Neural progenitor cell (in vitro differentiated cells): ENCODE results near the gene C1QTNF1. TPM values are rescaled to one million over a fixed set of nuclear protein-coding genes. Genes with fewer than 3 reads are reported as not detected.
A peak's percentile ranks its signal among the peaks of the same experiment; 100 is the strongest.
"Not testable (repeated sequence)": the region's sequence is repeated elsewhere in the genome, so short reads cannot be mapped to it uniquely, and the experiment has no call there.

ENCODE experiments used
- DNase-seq: peaks from one replicate; pipeline ENCODE4 v3.0.0-alpha.2; 2016; ENCODE audit warnings: low spot score
- H2AFZ ChIP-seq: fragments of 200-600 bp; sonication (generic); replicated peaks from 2 replicates; pipeline ENCODE4 v1.6.1; 2016; ENCODE audit warnings: antibody characterized with exemption
- H3F3A ChIP-seq: fragments of 200-600 bp; sonication (generic); 2 replicates; pipeline ENCODE4 v1.6.1; 2016; ENCODE audit warnings: antibody characterized with exemption, low read depth
- H3K27ac ChIP-seq: fragments of 200-600 bp; sonication (generic); 2 replicates; pipeline ENCODE4 v1.5.1; 2016; ENCODE audit warnings: mild to moderate bottlenecking
- H3K27me3 ChIP-seq: fragments of 200-600 bp; sonication (generic); 2 replicates; pipeline ENCODE4 v1.6.1; 2016; ENCODE audit warnings: mild to moderate bottlenecking, moderate library complexity
- H3K36me3 ChIP-seq: fragments of 200-600 bp; sonication (generic); 2 replicates; pipeline ENCODE4 v1.5.1; 2016
- H3K4me1 ChIP-seq: fragments of 200-600 bp; sonication (generic); 2 replicates; pipeline ENCODE4 v1.6.1; 2016; ENCODE audit warnings: mixed run types
- H3K4me2 ChIP-seq: fragments of 200-600 bp; sonication (generic); 2 replicates; pipeline ENCODE4 v1.6.1; 2016
- H3K4me3 ChIP-seq: fragments of 200-600 bp; sonication (generic); 2 replicates; pipeline ENCODE4 v1.5.1; 2016
- H3K79me2 ChIP-seq: fragments of 200-600 bp; sonication (generic); 2 replicates; pipeline ENCODE4 v1.6.1; 2016; ENCODE audit warnings: low read depth
- H3K9ac ChIP-seq: fragments of 200-600 bp; sonication (generic); 2 replicates; pipeline ENCODE4 v1.6.1; 2016
- H3K9me3 ChIP-seq: fragments of 200-600 bp; sonication (generic); 2 replicates; pipeline ENCODE4 v1.5.1; 2016; ENCODE audit warnings: low read depth
- H4K20me1 ChIP-seq: fragments of 200-600 bp; sonication (generic); 2 replicates; pipeline ENCODE4 v1.6.1; 2016; ENCODE audit warnings: low read depth
- H3K27ac Mint-ChIP-seq: 3 replicates; pipeline ENCODE4 v1.8.0; 2021; ENCODE audit warnings: mixed read lengths
- H3K27me3 Mint-ChIP-seq: 2 replicates; pipeline ENCODE4 v1.8.0; 2022; ENCODE audit warnings: low read depth, mild to moderate bottlenecking, inconsistent platforms, moderate library complexity, mixed read lengths; ENCODE audit not compliant: insufficient read depth
- H3K36me3 Mint-ChIP-seq: 3 replicates; pipeline ENCODE4 v1.8.0; 2021; ENCODE audit warnings: mixed read lengths
- H3K4me1 Mint-ChIP-seq: 3 replicates; pipeline ENCODE4 v1.8.0; 2021; ENCODE audit warnings: mixed read lengths
- H3K4me3 Mint-ChIP-seq: 3 replicates; pipeline ENCODE4 v1.8.0; 2021; ENCODE audit warnings: mild to moderate bottlenecking, moderate library complexity, mixed read lengths
- H3K9me3 Mint-ChIP-seq: 3 replicates; pipeline ENCODE4 v1.8.0; 2020; ENCODE audit warnings: mixed read lengths
- EZH2 ChIP-seq: fragments of 200-600 bp; sonication (generic); IDR thresholded peaks from 2 replicates; pipeline ENCODE4 v1.6.1; 2017; ENCODE audit warnings: antibody characterized with exemption, mild to moderate bottlenecking, moderate library complexity
- EZH2phosphoT487 ChIP-seq: fragments of 200-600 bp; sonication (generic); IDR thresholded peaks from 2 replicates; pipeline ENCODE4 v1.6.1; 2017; ENCODE audit warnings: antibody characterized with exemption
- total RNA-seq: library from RNA; depleted of rRNA; stranded (reverse); fragments of >200 nt; gene quantifications from 2 replicates; pipeline ENCODE4 v1.2.3, GENCODE V29; 2015; ENCODE audit warnings: low replicate concordance
- TF ChIP-seq, protein P1 (sequence below): fragments of 200-600 bp; sonication (generic); IDR thresholded peaks from 2 replicates; pipeline ENCODE4 v1.5.1; 2017; ENCODE audit warnings: antibody characterized with exemption, mild to moderate bottlenecking

The C1QTNF1 gene
- total RNA-seq, 1 donor from 2014 or later, result 1.4 TPM

DNA sequence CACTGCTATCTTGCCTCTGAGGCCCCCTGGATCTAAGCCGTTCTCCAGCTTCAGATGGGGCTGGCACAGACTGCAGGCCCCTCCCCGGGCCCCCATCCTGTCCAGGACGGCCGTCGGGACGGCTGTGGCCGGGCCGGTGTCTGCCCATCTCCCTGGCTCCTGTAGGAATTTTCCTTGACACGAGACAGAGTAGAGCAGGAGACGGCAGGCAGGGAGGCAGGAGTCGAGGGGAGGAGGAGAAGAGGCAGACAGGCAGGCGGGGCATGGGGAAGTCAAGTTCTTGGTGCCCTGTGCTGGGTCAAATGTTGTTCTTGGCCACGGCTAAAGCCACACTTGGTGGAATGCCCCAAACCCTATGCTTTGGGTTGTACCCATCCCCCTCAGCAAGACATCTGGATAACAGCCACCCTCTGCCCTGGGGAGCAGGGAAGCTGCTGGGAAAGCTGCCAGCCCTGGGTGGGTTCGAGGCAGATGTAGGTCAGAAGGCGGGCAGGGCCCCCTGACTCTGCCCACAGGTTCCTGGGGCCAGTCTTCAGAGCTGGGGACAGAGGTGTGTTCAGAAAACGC, 4.0 kb downstream of the C1QTNF1 start:
- peaks cover 90% of the 10 kb centered on the region for H3K27me3 ChIP-seq
- peaks cover 18% of the 10 kb centered on the region for H3F3A ChIP-seq
- Mint-ChIP-seq H3K4me3 (no peak overlapping the region), H3K36me3 (no peaks in the 10 kb centered on the region), H3K9me3 (no peaks in the 10 kb centered on the region), H3K4me1 (peaks cover 14% of the 10 kb centered on the region), H3K27ac (no peak overlapping the region), H3K27me3 (peaks cover 33% of the 10 kb centered on the region)
- no peak overlapping the region for H2AFZ ChIP-seq
- H3K9me3 ChIP-seq, result no peaks in the 10 kb centered on the region
- H3K4me3 ChIP-seq, result no peak overlapping the region
- H3K79me2 ChIP-seq, result no peaks in the 10 kb centered on the region
- H3K27ac ChIP-seq, result no peak overlapping the region
- peaks cover 9% of the 10 kb centered on the region for H3K4me1 ChIP-seq
- no peak overlapping the region for H3K9ac ChIP-seq
- peaks cover 3% of the 10 kb centered on the region for H4K20me1 ChIP-seq
- no peaks in the 10 kb centered on the region for H3K36me3 ChIP-seq
- no peak for TF ChIP-seq EZH2phosphoT487
- no peak for TF ChIP-seq EZH2
- TF ChIP-seq, protein P1, sequence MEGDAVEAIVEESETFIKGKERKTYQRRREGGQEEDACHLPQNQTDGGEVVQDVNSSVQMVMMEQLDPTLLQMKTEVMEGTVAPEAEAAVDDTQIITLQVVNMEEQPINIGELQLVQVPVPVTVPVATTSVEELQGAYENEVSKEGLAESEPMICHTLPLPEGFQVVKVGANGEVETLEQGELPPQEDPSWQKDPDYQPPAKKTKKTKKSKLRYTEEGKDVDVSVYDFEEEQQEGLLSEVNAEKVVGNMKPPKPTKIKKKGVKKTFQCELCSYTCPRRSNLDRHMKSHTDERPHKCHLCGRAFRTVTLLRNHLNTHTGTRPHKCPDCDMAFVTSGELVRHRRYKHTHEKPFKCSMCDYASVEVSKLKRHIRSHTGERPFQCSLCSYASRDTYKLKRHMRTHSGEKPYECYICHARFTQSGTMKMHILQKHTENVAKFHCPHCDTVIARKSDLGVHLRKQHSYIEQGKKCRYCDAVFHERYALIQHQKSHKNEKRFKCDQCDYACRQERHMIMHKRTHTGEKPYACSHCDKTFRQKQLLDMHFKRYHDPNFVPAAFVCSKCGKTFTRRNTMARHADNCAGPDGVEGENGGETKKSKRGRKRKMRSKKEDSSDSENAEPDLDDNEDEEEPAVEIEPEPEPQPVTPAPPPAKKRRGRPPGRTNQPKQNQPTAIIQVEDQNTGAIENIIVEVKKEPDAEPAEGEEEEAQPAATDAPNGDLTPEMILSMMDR, result no peak
- H3K4me2 ChIP-seq, result no peak overlapping the region
- no peak for DNase-seq

DNA sequence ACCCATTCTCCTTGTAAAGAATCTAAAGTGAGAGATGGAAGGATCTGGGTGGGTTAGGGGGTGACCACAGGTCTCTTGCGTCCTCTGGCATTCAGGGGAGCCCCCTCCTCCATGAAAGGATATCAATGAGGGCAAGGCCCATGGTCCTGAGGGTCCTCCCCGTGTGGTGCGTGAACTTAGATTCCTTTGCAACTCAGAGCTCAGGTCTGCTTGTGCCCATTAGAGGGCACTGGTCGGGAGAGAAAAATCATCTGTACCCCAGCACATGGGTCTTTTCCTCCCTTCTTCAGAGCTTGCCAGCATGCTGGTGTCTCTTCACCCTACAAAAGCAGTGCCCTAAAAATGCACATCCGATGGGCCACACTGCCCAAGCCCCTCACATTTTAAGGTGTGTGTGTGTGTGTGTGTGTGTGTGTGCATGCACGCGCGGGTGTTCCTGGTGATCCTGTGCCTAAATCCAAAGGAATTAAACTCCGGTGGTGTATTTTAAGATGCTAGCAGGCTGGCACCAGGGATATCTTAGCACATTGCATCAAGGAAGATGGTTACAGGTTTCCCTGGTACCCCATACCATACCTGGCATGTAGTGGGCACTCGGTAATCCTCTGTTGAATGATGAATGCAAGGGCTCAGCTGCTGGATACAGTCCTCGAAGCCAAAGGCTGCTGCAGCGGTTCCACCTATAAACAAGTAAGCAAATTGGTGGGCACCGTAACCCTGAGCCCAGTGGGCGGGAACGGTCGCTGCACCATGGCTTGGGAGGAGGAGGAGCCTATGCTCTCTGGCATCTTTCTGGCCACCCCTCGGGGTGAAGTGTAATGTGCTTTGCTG, 4.7 kb downstream of the C1QTNF1 start:
- Histone ChIP-seq H3K9me3 (no peaks in the 10 kb centered on the region), H3K27ac (no peak overlapping the region), H3K27me3 (peaks cover 83% of the 10 kb centered on the region), H3K4me3 (no peak overlapping the region), H2AFZ (no peak overlapping the region), H4K20me1 (peaks cover 3% of the 10 kb centered on the region), H3K79me2 (no peaks in the 10 kb centered on the region), H3F3A (peaks cover 14% of the 10 kb centered on the region), H3K4me2 (no peak overlapping the region), H3K9ac (no peak overlapping the region), H3K4me1 (peaks cover 2% of the 10 kb centered on the region), H3K36me3 (no peaks in the 10 kb centered on the region)
- Mint-ChIP-seq H3K4me3 (no peak overlapping the region), H3K4me1 (peaks cover 10% of the 10 kb centered on the region), H3K9me3 (no peaks in the 10 kb centered on the region), H3K27me3 (peaks cover 33% of the 10 kb centered on the region), H3K36me3 (no peaks in the 10 kb centered on the region), H3K27ac (no peak overlapping the region)
- no peak for DNase-seq
- no peak for TF ChIP-seq EZH2
- TF ChIP-seq, protein P1, result peak; percentile 29

DNA sequence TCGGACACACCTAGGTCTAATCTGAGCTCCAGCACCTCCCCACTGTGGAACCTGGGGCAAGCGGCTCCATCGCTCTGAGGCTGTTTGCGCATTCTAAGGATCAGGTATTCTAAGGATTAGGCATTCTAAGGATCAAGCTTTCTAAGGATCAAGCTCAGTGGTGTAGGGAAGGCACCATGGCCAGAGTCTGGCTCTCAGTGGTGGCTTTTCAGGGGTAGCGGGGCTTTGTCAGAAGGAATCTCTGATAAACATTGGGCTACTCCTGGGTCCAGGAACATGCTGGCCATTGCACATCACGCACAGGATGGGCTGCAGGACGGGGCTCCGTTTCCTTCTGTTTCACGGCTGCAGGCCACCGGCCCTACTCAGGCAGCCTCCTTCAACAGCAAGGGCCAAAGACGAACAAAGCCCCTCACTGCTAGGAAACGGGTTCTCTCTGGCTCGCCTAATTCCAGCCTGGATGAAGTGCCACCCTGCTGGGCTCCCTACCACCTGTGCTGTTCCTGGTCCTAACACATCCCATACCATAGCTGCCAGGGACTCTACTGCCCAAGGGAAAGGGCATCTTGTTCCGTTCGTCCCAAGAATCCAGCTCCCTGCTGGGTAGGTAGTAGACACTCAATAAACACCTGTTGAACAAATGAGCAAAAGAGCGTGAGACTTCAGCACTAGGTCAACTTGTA, 5.5 kb downstream of the C1QTNF1 start:
- Histone ChIP-seq H3K9me3 (no peaks in the 10 kb centered on the region), H3K27ac (no peak overlapping the region), H3K4me2 (no peak overlapping the region), H4K20me1 (peaks cover 3% of the 10 kb centered on the region), H2AFZ (no peak overlapping the region), H3K9ac (no peak overlapping the region), H3K4me1 (no peaks in the 10 kb centered on the region), H3K79me2 (no peaks in the 10 kb centered on the region), H3F3A (peaks cover 8% of the 10 kb centered on the region), H3K27me3 (peaks cover 76% of the 10 kb centered on the region), H3K36me3 (no peaks in the 10 kb centered on the region), H3K4me3 (no peak overlapping the region)
- no peak overlapping the region for H3K4me3 Mint-ChIP-seq
- H3K27me3 Mint-ChIP-seq, result peaks cover 29% of the 10 kb centered on the region
- peaks cover 8% of the 10 kb centered on the region for H3K4me1 Mint-ChIP-seq
- no peak overlapping the region for H3K27ac Mint-ChIP-seq
- no peaks in the 10 kb centered on the region for H3K9me3 Mint-ChIP-seq
- DNase-seq, result no peak
- TF ChIP-seq, protein P1, result no peak
- TF ChIP-seq EZH2phosphoT487 (no peak), EZH2 (no peak)
- no peaks in the 10 kb centered on the region for H3K36me3 Mint-ChIP-seq

DNA sequence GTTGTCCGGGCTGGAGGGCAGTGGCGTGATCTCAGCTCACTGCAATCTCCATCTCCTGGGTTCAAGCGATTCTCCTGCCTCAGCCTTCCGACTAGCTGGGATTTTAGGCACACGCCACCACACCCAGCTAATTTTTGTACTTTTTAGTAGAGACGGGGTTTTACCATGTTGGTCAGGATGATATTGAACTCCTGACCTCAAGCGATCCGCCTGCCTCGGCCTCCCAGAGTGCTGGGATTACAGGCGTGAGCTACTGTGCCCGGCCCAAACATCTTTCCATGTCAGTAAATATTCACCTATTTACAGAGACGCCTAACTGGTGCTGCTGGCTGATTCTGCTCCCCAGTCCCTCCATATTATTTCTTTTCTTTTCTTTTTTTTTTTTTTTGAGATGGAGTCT, 6.7 kb downstream of the C1QTNF1 start:
- H3K9ac ChIP-seq, H2AFZ ChIP-seq, H3K4me3 Mint-ChIP-seq, H3F3A ChIP-seq, H3K4me1 Mint-ChIP-seq, H4K20me1 ChIP-seq, H3K4me2 ChIP-seq, H3K4me1 ChIP-seq, H3K9me3 ChIP-seq, DNase-seq, H3K4me3 ChIP-seq, H3K79me2 ChIP-seq, H3K9me3 Mint-ChIP-seq, H3K27ac ChIP-seq, H3K36me3 ChIP-seq, H3K36me3 Mint-ChIP-seq, H3K27ac Mint-ChIP-seq: not testable (repeated sequence)
- peaks cover 64% of the 10 kb centered on the region for H3K27me3 ChIP-seq
- H3K27me3 Mint-ChIP-seq, result peaks cover 23% of the 10 kb centered on the region
